HG02763 (cell line): ENCODE results near the gene CEP170.
"Not testable (repeated sequence)": the region's sequence is repeated elsewhere in the genome, so short reads cannot be mapped to it uniquely, and the experiment has no call there.

Source experiments
- ATAC-seq: cut with Tn5 transposase; IDR thresholded peaks from one replicate; pipeline ENCODE4 v1.9.1; 2021; ENCODE audit warnings: mild to moderate bottlenecking, moderate library complexity; ENCODE audit not compliant: unreplicated experiment

Gene CEP170

DNA sequence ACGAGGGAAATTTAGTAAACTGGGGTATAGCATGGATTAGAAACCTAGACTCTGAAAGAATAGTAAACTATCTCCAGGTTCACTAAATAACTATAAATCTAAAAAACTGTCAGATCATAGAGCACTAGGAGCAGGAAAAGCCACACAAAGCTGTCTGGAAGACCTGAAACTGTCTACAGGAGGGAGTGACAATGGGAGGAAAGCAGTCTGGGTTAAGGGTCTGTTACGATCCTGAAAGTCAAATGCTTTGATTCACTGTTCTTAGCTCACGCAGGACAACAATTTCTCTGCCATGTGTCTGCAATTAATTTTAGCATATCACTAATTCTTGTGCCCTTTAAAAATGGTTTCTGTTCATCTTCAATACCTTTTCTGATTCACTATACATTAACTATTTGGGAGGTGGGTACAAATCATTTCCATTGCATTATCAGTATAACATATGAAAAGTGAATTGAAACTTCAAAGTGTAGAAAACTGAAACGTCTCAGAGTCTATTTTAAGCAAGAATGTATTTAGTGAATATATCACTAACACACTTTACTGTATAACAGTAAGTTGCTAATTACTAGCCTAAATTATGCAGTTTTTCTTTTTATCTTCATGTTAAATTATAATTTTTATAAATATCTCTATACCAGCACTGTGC is 18.4 kb downstream of the CEP170 start:
- ATAC-seq, result no peak

DNA sequence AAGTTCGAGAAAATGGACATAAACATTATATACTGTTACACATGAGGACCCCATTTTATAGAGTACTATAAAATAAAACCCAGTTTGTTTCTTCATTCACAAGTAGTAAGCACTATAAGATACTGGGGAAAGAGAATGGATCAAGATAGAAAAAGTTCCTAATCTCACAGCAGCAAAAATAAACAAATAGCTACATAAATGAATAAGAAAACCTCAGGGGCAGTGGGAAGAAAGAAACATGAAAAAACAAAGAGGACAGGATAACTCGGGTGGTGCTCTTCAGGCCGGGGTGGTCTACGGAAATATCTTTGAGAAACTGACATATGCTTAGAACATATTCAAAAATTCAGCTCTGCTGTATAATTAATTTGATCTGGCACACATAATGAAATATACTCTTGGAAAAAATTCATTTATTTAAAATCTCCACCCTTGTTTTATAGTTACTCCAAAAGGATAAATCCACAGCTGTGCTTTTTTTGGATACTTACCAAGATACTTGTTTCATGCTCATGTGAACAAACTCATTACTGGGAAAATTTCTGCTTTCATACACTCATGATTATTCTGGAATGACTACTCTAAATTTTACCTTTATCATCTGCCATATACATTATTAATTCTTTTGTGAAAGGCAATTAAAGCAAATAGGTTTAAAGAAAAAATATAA is 20.0 kb downstream of the CEP170 start:
- no peak for ATAC-seq

DNA sequence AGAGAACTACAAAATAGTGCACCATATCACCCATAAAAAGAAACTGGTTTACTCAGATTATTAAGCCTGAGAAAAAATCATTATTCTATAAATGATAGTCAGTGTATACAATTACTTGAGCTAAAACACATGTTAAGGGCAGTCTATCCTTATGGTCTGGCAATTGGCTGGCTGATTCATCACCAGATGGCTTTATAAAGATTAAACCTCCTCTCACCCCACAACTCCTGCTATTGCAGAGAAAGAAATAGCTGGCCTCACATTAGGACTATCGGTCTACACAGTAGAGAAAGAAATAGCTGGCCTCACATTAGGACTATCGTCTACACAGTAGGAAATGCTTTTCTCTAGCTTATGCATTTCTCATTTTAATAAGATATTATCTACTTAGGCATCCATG is 21.2 kb downstream of the CEP170 start:
- no peak for ATAC-seq

DNA sequence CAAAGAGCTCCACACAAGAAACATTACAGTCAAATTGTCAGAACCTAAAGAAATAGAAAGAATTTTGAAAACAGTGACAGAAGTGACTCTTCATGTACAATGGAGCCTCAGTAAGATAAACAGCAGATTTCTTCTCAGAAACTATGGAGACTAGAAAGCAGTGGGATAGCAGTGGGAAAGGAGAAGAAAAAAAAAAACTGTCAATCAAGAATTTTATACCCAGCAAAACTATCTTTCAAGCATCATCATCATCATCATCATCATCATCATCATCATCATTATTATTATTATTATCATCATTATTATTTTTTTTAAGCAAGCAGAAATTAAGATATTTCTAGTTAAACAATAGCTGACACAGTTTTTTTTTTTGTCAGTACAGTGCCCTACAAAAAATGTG is 24.2 kb downstream of the CEP170 start:
- ATAC-seq, result no peak

DNA sequence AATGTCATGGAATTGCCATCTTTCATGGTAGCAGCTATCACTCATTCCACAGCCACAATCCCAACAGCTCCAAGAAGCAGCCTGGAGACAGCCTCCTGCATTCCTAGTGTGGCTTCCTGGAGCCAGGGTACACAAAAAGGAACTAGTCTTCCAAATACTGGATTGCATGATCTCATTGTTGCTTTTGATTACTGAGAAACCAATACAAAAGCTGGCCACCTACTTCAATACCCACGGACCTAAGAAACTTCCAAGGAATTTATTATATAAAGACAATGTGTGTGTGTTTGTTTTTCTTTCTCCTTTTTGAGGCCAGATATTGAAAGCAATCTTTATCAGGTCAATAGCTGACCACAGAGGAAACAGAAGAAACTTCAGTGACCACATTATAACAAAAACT is 25.6 kb downstream of the CEP170 start:
- ATAC-seq, result no peak

DNA sequence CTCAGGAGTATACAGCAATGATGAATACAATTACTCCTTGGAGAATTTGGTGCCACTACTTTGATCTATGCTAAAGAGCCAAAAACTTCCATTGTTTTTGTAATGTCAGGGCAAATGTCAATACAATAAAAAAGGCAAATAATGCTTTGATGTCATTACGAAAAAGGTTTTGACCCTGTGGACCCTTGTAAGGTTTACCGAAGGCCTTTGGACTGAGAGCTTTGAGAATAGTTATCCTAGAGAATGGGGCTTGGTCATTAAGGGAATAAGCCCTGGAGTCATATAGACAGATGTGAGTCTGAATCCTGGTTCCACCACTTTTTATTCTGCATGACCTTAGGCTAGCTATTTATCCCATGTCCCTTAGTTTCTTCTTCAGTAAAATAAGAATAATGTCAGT is 27.5 kb downstream of the CEP170 start:
- no peak for ATAC-seq

DNA sequence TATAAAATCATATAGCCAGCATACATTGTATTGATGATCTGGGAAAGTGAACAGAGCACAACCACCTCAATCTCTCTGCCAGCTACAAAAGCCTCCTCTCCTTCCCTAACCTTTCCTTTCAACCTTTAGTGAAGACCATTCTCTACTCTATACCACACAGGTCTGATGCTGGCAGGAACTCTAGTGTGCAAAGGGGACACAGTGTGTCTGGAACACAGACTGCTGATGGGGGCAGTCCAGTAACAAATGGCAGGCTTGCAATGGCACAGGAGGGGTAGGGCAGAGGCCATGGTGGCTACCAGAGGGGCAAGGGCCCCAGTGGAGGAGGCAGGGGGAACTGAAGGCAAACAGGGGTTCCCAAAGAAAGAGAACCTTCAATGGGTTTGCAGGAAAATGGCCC is 37.0 kb downstream of the CEP170 start:
- ATAC-seq, result no peak

DNA sequence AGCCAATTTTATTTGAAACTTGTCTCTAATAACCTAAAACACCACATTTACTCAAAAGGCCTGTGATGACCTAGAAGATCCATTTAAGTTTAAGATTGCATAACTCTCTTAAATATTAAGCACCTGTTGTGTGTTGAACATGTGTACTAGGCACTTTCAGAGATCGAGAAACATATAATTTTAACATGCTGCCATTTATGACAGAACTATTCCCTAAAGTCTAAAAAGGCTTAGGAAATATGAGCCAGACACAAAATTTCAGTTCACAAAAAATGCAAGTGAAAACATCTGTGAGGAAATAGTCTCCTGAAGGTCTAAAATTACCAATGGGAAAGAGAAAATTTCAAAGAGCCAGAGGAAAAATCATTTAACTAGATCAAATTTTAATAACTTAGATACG is 37.7 kb downstream of the CEP170 start:
- ATAC-seq, result no peak

DNA sequence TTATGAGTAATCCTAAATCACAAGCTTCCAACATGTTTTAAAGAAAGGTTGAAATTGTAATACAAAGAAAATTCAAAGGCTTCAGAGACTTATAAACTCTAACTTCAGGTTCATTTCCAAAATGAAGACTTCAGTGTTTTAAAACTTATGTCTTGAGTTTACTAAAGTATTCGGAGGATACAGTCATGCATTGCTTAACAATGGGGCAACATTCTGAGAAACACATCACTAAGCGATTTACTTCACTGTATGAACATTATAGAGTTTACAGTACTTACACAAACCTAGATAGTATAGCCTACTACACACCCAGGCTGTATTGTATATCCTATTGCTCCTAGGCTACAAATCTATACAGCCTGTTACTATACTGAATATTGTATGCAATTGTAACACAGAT is 38.3 kb downstream of the CEP170 start:
- no peak for ATAC-seq

DNA sequence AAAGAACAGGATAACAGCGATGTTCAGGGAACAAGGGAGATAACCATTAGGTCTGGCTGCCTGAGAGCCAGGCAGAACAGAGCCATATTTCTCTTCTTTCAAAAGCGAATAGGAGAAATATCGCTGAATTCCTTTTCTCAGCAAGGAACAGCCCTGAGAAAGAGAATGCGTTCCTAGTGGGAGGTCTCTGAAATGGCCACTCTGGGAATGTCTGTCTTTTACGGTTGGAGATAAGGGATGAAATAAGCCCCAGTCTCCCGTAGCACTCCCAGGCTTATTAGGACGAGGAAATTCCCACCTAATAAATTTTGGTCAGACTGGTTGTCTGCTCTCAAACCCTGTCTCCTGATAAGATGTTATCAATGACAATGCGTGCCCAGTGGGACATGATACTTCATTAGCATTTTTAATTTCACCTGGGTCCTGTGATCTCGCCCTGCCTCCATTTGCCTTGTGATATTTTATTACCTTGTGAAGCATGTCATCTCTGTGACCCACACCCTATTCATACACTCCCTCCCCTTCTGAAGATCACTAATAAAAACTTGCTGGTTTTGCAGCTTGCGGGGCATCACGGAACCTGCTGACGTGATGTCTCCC is 39.7 kb downstream of the CEP170 start:
- ATAC-seq, result not testable (repeated sequence)

DNA sequence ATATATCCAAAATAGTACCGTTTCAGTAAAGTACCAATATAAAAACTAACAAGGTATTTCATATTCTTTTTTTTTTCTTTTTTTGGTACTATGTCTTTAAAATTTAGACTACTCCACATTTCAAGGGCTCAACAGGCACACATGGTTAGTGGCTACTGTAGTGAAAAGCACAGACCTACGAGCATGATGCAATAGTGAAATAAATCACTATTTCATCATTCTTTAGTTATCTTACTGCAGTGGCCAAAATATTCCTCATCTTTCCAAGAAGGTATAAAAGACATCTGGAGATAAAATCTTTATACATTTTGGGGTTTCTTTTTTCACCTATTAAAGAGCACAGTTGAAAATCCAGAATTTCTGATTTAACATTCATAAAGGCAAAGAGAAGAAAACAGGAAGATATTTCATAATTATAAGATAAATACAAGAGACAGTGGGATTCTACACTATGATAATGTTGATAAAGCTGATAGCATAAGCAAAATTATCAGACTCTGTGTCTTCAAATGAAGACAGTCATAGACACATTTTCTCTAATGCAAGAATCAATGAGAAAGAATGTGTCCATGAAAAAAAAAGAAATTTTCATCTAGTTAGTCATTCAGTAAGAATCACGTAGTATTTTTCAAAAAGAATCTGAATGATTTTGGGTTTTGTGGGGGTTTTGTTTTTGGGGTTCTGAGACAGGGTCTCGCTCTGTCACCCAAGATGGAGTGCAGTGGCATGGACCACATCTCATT is 41.9 kb downstream of the CEP170 start:
- ATAC-seq, result no peak

DNA sequence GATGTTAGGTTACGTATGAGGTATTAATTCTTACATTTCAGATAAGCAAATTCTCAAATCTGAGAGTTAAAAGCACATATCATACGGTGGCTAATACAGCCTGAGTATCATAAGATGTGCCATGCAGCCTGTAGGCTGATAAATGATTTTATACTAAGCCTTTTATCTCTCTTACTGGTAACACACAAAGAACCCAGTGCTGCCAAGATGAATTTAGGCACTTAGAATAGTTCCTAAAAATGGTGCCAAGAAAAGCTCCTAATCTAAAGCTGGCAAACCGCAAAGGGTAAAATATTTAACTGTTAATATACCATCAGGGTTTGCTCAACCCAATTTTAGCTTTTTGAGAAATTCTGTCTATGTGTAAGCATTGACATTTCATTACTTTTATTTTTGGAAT is 43.1 kb downstream of the CEP170 start:
- ATAC-seq, result not testable (repeated sequence)

DNA sequence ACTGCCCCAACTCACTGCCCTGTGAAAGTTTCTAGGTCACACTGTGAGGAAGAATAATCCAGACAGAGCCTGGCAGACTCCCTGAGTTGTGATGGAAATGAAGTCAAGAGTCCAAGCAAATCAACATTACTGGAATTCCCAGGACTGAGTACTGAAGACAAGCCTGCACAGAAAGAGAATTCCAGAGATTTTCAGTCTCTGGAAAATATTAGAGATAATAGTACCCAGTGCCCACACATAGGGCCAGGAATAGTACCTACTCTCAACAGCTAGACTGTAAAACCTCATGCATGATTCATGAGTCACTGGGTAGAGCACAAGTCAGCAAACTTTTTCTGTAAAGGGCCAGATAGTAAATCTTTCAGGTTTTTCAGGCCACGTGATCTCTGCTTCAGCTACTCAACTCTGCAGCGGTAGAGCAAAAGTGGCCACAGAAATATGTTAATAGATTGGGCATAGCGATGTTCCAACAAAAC is 50.0 kb downstream of the CEP170 start:
- ATAC-seq, result not testable (repeated sequence)

DNA sequence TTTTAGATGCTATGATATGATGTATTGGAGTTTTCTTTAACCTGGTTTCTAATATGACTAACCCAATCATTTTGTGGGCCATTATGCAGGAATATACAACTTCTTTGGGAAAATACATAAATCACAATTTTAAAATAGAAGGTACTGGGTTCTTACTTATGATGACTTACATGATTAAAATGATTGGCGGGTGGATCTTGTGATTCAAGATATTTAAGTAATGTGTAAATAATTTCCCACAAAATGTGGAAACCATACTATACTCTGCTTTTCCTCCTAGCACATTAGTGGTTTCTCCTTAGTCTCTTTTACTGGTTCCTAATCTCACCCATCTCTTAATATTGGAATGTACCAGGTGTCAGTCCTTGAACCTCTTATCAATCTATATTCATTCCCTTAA is 50.7 kb downstream of the CEP170 start:
- not testable (repeated sequence) for ATAC-seq

DNA sequence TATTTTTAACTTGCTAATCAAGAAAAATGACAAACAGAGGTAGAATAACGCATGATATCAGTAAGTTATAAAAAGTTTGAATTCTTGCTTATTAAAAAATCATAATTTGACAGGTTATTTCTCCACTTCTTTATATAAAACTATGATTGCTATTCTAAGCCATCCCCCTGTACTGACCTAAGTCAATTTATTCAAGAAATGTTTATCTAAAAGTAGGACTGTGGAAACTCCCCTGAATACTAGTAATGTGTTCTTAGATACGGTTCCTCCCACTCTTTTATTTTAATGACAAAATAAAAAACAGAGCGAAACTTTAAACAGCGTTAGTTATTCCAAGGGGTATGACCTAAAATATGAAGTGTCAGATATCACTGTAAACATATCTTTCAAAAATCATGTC is 51.9 kb downstream of the CEP170 start:
- ATAC-seq, result not testable (repeated sequence)

DNA sequence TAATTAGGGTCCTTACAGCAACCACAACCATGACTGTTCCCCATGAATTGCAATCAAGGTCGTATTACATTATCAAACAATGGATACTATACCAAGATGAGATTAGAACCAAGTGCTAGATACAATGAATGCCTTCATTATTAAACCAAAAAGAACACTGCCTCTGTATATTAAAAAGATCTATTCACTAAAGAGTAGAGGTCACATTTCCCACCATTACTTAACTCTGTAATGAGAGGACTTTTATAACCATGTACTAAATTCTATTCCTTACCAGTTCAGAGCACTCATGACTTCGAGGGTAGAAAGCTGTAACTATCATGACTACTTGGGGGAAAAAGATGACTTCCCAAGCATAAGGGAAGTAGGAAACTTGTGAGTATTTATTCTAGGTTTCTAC is 53.8 kb downstream of the CEP170 start:
- not testable (repeated sequence) for ATAC-seq

DNA sequence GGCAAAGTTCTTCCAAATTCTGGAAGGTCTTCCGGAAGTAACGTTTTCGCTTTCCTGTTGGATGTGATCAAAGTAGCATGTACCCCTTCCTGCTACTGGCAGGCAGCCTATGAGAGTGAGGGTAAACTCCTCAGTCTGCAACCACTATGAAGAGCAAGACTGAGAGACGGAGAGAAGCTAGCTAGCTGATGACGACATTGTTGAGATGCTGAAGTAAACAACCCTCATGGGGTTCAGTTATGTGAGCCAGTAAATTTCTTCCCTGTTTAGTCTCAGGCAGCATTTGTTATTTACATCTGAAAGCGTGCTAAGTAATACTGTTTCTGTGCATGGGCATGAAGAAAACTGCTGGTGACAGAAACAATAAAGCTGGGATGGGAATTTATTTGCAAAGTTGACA is 57.6 kb downstream of the CEP170 start:
- not testable (repeated sequence) for ATAC-seq

DNA sequence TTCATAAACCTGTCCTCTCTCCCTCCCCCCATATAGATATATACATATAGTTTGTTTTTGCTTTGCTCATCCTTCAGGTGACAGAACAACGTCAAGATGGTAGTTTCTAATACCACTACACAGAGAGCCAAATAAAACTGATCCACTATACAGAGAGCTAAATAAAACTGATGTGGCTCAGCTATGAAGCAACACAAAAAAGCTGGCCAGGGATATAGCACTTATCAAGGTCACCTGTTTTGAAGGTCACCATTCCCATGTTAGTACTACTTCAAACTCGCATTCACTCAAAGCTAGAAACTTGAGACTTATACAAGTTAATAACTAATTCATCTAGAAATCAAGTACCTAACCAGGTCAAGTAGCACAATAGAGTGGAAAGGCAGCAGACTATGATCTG is 61.8 kb downstream of the CEP170 start:
- ATAC-seq, result not testable (repeated sequence)

DNA sequence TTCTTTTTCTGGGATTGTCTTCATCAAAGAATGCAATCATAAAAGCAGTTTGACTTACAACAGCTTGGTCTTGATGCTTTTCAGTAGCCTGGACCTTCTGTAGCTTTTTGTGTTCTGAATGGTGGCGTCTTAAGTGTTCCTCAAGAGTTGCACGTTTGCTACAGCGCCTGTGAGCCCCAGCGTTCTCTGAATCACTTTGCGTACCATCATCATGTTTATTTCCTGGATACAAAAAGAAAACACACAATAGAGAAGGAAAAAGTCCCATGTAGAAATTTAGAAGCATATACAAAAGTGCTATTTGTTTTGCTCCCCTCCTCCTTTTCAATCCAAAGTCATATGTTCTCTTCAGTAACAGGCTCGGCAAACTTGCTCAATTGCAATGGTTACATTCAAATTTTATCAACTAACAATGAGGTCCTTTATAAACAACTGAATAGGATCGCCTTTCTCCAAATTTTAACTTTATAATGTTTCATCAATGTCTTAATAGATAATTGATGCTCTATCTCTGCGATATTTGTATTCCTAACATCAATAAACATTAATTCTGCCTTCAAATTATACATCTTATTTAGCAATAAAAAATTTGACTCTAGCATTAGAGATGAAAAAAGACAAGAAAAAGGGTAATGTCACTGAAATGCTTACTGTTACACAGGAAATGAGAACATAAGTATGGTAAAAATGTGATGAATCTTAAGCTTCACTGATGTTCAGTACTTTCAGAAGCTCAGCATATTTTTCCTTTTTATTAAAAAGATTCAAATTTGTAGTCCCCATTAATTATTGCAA is 68.7 kb downstream of the CEP170 start:
- ATAC-seq, result not testable (repeated sequence)

DNA sequence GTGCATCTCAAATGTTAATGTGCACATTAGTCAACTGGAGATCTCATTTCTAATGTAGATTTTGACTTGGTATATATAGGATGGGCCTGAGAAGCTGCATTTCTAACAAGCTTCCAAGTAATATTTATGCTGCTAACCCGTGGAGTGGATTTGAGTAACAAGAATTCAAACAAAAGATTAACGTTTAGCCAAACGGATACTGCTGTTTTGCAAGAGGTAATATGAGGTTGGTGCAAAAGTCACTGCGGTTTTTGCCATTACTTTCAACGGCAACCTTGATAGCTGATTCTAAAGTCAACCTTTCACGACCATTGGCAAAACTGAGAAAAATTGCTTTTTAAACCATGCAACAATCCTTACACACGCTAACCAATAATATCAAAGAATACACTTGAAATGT is 70.3 kb downstream of the CEP170 start:
- ATAC-seq, result not testable (repeated sequence)

DNA sequence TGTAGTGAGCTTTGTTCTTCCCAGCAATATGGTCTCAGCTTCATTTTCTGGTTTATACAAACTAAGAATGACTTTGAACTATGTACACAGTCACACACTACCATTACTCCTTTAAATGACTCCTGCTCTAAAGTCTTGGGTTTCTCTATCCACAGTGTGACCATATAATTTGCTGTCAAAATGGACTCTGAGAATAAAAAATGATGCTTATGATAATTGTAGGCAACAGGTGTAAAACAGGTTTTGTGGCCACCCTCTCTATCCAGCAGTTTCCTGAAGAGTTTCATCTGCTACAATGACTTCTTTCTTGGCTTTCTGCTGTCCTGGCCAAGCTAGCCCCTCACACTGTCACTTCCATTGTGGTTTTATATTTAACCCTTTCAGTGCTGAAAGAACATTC is 71.4 kb downstream of the CEP170 start:
- not testable (repeated sequence) for ATAC-seq
